HL-60 (cell line): ENCODE data around the gene GBX1.

Experiments used
- DNase-seq, 2 experiments: peaks; one replicate each; pipeline ENCODE4 v3.0.0-alpha.2; 2010 to 2020; ENCODE audit warnings: low read depth in 1 of 2, low spot score in 1 of 2
- H3K27ac ChIP-seq: fragments of 250-450 bp; sonication (Bioruptor Pico); replicated peaks from 2 replicates; pipeline ENCODE4 v1.5.1; 2020; ENCODE audit warnings: mild to moderate bottlenecking, moderate library complexity
- H3K27me3 ChIP-seq: fragments of 250-450 bp; sonication (Bioruptor Pico); 2 replicates; pipeline ENCODE4 v1.5.1; 2021; ENCODE audit warnings: mild to moderate bottlenecking, moderate library complexity; ENCODE audit not compliant: insufficient read depth, poor library complexity, severe bottlenecking
- H3K4me3 ChIP-seq: replicated peaks from 2 replicates; pipeline ENCODE4 v1.5.1; 2011; ENCODE audit warnings: mild to moderate bottlenecking, control low read depth, low read length; ENCODE audit not compliant: insufficient read depth
- GABPA ChIP-seq: IDR thresholded peaks from 2 replicates; pipeline ENCODE4 v1.6.1; 2012; ENCODE audit warnings: low read depth
- POLR2AphosphoS5 ChIP-seq: IDR thresholded peaks from 2 replicates; pipeline ENCODE4 v1.6.1; 2012; ENCODE audit warnings: low read depth
- REST ChIP-seq: IDR thresholded peaks from 2 replicates; pipeline ENCODE4 v1.6.1; 2012; ENCODE audit warnings: low read depth; ENCODE audit not compliant: insufficient replicate concordance
- SPI1 ChIP-seq: IDR thresholded peaks from 2 replicates; pipeline ENCODE4 v1.6.1; 2012; ENCODE audit warnings: low read depth, mild to moderate bottlenecking, borderline replicate concordance
- TF ChIP-seq, protein P1 (sequence below): IDR thresholded peaks from one replicate; pipeline ENCODE4 v1.5.1; 2011; ENCODE audit warnings: low read length, control low read depth, inconsistent platforms; ENCODE audit not compliant: insufficient read depth

Gene GBX1

DNA sequence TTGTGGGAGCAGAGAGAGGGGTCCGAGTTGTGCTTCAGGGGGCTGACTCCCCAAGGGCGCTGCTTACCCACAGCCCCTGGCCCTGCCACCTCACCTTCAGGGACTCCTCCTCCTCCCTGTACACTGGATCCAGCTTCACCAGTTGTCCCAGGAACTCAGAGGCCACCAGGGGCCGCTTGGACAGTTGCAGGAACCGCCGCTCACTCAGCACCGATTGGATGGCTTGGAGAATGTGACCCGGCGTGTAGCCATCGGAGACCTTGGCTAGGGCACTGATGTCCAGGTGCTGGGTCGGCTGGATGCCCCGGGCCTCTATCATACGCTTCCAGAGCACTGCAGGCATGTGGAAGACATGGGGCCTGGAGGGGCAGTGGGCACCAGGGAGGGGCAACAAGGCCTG is 24.1 kb upstream of the GBX1 start:
- no peak for DNase-seq
- TF ChIP-seq GABPA (no peak), SPI1 (no peak), POLR2AphosphoS5 (no peak), REST (no peak)
- TF ChIP-seq, protein P1, sequence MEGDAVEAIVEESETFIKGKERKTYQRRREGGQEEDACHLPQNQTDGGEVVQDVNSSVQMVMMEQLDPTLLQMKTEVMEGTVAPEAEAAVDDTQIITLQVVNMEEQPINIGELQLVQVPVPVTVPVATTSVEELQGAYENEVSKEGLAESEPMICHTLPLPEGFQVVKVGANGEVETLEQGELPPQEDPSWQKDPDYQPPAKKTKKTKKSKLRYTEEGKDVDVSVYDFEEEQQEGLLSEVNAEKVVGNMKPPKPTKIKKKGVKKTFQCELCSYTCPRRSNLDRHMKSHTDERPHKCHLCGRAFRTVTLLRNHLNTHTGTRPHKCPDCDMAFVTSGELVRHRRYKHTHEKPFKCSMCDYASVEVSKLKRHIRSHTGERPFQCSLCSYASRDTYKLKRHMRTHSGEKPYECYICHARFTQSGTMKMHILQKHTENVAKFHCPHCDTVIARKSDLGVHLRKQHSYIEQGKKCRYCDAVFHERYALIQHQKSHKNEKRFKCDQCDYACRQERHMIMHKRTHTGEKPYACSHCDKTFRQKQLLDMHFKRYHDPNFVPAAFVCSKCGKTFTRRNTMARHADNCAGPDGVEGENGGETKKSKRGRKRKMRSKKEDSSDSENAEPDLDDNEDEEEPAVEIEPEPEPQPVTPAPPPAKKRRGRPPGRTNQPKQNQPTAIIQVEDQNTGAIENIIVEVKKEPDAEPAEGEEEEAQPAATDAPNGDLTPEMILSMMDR: no peak
- H3K4me3 ChIP-seq: no peak overlapping the region
- peaks cover 22% of the 10 kb centered on the region for H3K27me3 ChIP-seq
- H3K27ac ChIP-seq: no peak overlapping the region

GRCh38 chr7:151189038-151189437 is 21.5 kb upstream of the GBX1 start:
- no peak overlapping the region for H3K4me3 ChIP-seq
- no peak overlapping the region for H3K27ac ChIP-seq
- no peak for DNase-seq
- peaks cover 12% of the 10 kb centered on the region for H3K27me3 ChIP-seq
- TF ChIP-seq POLR2AphosphoS5: no peak
- TF ChIP-seq GABPA: no peak
- no peak for TF ChIP-seq SPI1
- TF ChIP-seq, protein P1: no peak
- no peak for TF ChIP-seq REST

DNA sequence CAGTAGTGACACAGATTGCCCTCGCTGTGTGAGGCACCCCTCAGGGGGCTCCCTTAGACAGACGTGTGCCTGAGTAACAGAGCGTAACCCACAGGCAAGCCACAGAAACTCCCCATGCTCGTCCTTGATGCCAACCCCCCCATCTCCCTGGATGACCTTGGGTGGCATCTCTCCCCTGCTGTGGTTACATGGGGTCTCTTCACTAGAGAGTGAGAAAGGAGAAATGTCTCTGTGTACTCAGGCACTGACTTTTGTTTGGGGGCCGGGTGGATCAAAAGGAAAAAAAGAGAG is 20.7 kb upstream of the GBX1 start:
- Histone ChIP-seq H3K27ac (no peak overlapping the region), H3K4me3 (no peak overlapping the region), H3K27me3 (peaks cover 12% of the 10 kb centered on the region)
- no peak for TF ChIP-seq POLR2AphosphoS5
- no peak for TF ChIP-seq GABPA
- TF ChIP-seq, protein P1: no peak
- TF ChIP-seq REST: no peak
- TF ChIP-seq SPI1: no peak
- DNase-seq: no peak
